PC-9 (cell line): Measurements from ENCODE around the gene PWWP2B.

Experiments used
- EZH2 ChIP-seq: fragments of 200-600 bp; sonication (generic); IDR thresholded peaks from 2 replicates; pipeline ENCODE4 v1.8.0; 2017; ENCODE audit warnings: antibody characterized with exemption, low read depth
- TF ChIP-seq, protein P1 (sequence below): fragments of 200-600 bp; sonication (generic); conservative IDR thresholded peaks from 2 replicates; pipeline ENCODE4 v1.6.1; 2017; ENCODE audit warnings: mixed run types, antibody characterized with exemption, mild to moderate bottlenecking, moderate library complexity

DNA sequence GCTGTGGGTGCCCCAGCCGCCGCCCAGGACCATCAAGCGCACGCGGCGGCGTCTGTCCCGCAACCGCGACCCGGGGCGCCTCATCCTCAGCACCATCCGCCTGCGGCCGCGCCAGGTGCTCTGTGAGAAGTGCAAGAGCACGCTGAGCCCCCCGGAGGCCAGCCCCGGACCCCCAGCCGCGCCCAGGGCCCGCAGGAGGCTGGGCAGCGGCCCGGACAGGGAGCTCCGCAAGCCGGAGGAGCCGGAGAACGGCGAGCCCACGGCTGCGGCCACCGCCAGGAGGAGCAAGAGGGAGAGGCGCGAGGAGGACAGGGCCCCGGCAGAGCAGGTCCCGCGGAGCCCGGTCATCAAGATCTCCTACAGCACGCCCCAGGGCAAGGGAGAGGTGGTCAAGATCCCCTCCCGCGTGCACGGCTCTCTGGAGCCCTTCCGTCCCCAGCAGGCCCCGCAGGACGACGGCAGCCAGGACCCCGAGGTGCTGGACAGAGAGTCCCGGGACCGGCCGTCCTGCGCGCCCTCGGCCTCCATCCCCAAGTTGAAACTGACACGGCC is 8.0 kb downstream of the PWWP2B start:
- TF ChIP-seq, protein P1, sequence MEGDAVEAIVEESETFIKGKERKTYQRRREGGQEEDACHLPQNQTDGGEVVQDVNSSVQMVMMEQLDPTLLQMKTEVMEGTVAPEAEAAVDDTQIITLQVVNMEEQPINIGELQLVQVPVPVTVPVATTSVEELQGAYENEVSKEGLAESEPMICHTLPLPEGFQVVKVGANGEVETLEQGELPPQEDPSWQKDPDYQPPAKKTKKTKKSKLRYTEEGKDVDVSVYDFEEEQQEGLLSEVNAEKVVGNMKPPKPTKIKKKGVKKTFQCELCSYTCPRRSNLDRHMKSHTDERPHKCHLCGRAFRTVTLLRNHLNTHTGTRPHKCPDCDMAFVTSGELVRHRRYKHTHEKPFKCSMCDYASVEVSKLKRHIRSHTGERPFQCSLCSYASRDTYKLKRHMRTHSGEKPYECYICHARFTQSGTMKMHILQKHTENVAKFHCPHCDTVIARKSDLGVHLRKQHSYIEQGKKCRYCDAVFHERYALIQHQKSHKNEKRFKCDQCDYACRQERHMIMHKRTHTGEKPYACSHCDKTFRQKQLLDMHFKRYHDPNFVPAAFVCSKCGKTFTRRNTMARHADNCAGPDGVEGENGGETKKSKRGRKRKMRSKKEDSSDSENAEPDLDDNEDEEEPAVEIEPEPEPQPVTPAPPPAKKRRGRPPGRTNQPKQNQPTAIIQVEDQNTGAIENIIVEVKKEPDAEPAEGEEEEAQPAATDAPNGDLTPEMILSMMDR = no peak
- no peak for TF ChIP-seq EZH2
